ENCODE data around the gene ZNF319.

ZNF319 gene

GRCh38 chr16:57977418-57978069 is 22.9 kb downstream of the ZNF319 start:
- DNase-seq (ENCODE audit: low spot score): no peak

- DNase-seq (ENCODE audit: low spot score): no peak
Observed at GRCh38 chr16:57976331-57976796, 24.1 kb downstream of the ZNF319 start.

DNA sequence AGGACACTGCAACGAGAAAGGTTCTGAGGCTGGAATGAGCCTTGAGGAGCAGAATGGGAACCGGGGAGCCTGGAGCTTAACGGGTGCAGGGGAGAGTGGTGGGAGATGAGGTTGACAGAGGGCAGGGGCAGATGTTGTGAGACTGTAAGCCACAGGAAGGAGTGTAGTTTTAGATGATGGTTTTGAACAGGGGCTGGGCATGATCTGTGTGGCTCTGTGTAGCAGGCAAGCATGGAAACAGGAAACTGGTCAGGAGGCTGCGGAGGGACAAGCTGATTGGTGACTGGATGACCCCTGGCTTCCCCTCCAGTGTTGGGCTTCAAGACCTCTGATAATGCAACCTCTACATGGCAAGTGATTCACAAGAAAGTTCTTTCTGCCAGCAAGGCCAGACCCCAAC is 28.2 kb downstream of the ZNF319 start:
- no peak for DNase-seq (ENCODE audit: low spot score)

DNA sequence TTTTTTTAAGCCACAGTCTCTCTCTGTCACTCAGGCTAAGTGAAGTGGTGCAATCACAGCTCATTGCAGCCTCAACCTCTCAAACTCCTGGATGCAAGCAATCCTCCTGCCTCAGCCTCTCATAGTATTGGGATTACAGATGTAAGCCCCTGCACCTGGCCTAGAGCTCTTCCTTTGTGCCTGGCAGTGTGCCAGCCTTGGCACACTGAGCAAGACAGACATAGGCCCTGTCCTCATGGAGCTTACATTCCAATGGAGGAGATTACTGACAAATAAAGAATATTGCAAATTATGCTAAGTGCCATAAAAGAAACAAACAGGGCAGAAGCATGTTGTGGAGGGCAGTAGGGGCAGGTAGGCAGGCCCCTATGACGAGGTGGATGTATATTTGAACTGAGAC is 28.6 kb downstream of the ZNF319 start:
- no peak for DNase-seq (ENCODE audit: low spot score)

DNA sequence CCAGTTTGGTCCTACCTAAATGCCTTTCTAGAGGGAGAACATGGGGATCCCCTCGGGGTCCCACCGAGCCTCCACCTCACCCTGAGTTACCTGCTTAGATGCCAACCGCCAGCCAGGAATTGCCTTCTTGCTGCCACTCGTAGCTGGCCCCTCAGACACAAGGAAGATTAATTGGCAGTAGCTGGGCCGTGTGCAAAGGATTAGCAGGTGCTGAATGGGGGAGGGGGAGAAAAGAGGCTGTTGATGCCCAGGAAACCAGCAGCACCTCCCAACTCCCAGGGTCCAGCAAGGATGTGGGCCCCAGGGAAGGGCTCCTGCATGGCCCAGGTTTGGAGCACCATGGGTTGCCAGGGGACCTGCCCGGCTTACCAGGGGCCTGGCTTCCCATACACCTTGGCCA is 29.5 kb downstream of the ZNF319 start, which contains the start of gene CNGB1:
CNGB1 (minus strand) TSS at position 159 of the 400 bp plus-strand sequence. CDS start 3,842 bp downstream, outside the sequence.
- no peak for DNase-seq (ENCODE audit: low spot score)

GRCh38 chr16:57970319-57970718 is 30.2 kb downstream of the ZNF319 start:
- DNase-seq (ENCODE audit: low spot score): no peak

DNA sequence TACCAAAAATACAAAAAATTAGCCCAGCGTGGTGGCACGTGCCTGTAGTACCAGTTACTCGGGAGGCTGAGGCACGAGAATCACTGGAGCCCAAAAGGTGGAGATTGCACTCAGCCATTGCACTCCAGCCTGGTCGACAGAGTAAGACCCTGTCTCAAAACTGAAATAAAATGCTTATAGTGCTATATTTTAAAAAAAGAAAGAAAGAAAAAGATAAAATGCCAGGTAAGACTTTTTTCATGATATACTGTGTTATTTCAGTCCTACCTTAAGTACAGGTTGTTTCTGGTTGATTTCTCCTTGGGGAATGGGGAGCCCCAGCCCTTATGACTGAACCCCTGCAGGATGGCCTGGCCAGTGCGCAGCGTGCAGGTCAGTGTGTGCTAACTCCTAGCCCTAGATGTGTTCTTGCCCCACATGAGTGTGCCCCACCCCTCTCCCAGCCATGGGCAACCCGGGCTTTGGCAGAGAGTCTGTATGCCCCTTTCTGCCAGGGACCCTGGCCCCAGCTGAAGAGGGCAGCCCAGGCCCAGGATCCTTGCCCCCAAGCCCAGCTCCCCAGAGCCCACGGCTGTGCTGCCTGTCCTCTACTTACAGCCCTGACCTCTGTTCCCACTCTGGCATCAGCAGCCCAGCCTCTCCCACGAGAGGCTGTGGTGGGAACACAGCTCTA is 30.9 kb downstream of the ZNF319 start:
- DNase-seq (ENCODE audit: low spot score): no peak

DNA sequence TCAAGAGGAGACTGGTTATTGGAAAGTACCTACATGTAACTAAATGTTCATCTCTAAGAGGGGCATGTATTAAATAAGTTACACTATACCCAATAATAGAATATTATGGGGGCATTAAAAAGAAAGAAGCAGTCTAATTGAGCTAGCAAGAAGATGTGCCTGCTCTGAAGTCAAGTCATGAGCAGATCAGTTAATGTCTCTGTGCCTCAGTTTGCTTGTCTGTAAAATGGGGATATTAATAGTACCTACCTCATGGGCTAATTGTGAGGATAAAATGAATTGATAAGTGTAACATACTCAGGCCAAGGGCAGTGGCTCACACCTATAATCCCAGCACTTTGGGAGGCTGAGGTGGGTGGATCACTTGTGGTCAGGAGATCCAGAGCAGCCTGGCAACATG is 32.6 kb downstream of the ZNF319 start:
- DNase-seq (ENCODE audit: low spot score): no peak

- no peak for DNase-seq (ENCODE audit: low spot score)
Observed at GRCh38 chr16:57966986-57967385, 33.5 kb downstream of the ZNF319 start.

DNA sequence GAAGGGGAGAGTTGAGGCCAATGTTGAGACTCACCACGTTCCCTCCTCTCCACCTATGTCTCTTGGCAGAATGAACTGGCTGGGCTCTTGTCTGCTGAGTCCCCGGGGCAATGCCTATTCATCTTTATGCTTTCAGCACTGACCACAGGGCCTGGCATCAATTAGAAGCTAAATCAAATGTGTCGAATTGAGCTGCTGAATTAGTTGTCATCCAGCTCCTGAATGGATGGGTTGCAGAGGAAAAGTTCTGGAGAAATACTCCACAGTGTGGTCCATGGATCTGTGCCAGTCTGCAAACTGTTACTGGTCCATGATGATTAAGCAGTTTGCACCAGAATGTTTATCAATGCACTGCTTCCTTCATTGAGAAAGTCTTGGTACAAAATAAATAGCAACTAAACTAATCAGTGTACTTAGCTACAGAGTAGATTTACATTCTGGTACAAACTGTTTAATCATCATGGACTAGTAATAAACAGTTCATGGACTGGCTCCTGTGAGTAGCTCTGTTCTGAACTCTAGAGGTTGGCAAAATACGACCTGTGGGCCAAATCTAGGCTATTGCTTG is 34.2 kb downstream of the ZNF319 start:
- DNase-seq (ENCODE audit: low spot score): no peak

GRCh38 chr16:57964157-57964700 is 36.2 kb downstream of the ZNF319 start:
- DNase-seq (ENCODE audit: low spot score): no peak

GRCh38 chr16:57962756-57963155 is 37.7 kb downstream of the ZNF319 start:
- no peak for DNase-seq (ENCODE audit: low spot score)

- DNase-seq (ENCODE audit: low spot score): no peak
Observed at GRCh38 chr16:57962046-57962445, 38.4 kb downstream of the ZNF319 start.

DNA sequence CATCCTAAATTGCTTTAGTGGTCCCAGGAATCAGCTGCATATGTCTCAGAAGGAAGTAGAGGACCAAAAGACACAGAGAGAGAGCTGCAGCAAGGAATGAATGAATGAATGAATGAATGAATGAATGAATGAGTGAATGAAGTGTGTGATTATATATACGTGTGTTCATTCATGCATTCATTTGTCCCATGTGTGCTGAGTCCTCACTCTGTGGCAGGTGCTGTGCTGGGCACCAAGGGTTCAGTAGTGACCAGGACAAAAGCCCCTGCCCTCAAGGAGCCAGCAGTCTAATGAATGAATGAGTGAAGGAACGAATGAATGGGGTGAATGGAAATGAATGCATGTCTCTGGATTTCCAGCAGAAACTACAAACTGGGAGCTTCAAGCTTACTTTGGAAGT is 38.9 kb downstream of the ZNF319 start:
- DNase-seq (ENCODE audit: low spot score): no peak

- no peak for DNase-seq (ENCODE audit: low spot score)
Observed at GRCh38 chr16:57960826-57961472, 39.5 kb downstream of the ZNF319 start.

- DNase-seq (ENCODE audit: low spot score): no peak
Observed at GRCh38 chr16:57960310-57960709, 40.2 kb downstream of the ZNF319 start.

DNA sequence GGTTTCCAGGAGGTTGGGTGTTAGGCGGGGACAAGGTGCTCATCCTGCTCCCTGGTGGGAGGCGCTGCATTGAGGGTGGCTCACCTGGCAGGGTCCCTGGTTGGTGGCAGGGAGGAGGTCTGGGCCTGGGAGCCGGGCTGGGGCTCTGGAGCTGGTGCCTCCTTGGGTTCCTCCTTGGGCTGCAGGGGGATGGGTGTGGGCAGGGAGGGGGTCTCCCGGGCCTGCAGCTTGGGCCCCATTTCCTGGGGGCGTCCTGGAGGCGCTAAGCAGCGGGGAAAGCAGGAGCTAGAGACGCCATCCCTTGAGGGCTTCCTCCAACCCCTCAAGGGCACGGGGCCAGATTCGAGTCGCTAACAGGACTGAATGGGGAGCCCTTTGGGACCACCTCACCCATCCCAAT is 40.7 kb downstream of the ZNF319 start:
- no peak for DNase-seq (ENCODE audit: low spot score)

GRCh38 chr16:57959121-57959520 is 41.4 kb downstream of the ZNF319 start:
- DNase-seq (ENCODE audit: low spot score): no peak

DNA sequence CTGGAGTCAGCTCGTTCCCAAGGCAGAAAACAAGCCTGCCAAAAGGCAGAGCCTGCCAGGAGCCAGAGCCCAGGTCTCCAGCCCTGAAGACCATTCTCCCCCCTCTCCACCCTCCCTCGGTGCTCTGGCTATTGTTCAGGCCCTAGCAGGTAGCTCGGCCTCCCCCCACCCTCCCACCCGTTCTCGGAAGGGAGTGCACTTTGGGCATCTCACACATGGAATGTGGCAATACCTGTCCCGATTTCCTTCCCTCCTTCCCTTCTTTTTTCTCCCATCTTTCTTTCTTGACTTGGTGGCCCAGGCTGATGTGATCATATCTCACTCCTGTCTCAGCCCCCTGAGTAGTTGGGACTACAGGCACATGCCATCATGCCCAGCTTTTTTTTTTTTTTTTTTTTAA is 41.9 kb downstream of the ZNF319 start:
- DNase-seq (ENCODE audit: low spot score): no peak

DNA sequence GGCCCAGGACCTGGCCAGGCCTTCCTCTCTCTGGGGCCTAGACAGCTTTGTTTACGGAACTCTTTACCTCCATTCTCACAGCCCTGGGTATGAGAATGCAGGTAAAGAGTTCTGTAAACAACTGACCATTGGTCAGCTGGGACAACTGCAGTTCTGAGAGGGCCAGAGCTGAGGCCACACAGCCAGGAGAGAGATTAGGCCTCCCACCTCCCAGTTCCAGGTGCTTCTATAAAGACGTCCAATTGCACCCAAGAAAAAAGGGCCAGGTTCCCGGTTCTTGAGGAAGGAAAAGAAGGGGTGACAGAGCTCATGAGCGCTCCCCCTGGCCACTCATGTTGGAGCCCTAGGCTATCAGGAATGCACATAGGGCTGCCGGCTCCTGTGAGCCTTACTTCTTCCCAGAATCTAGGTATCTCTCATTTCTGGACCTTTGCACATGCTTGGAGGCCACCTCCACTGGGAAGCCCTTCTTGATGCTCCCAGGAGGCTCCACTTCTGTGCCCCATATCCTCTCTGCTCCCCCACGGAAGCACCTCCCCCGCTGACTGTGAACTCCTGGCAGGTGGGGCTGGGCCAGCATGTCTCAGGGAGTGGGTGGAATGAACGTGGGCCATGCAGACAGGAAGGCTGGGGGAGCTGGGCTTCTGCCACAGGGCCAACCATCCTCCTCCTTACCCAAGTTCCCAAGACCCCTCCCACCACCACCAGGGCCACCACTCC is 42.6 kb downstream of the ZNF319 start:
- DNase-seq (ENCODE audit: low spot score): no peak

- DNase-seq (ENCODE audit: low spot score): no peak
Observed at GRCh38 chr16:57956924-57957672, 43.4 kb downstream of the ZNF319 start.

All from HuH-7.5 (cell line).